GM21528 (cell line): ENCODE measurements around the gene FAM186B.

Source experiments
- ATAC-seq: cut with Tn5 transposase; IDR thresholded peaks from one replicate; pipeline ENCODE4 v1.9.1; 2021; ENCODE audit warnings: mild to moderate bottlenecking, moderate library complexity; ENCODE audit not compliant: unreplicated experiment, low FRiP score

Gene FAM186B

GRCh38 chr12:49577589-49578315 lies 27.7 kb downstream of the FAM186B start:
- ATAC-seq, result no peak

- peak; percentile 21 for ATAC-seq
Observed at GRCh38 chr12:49568442-49569162, 36.8 kb downstream of the FAM186B start.

GRCh38 chr12:49567611-49568441 lies 37.6 kb downstream of the FAM186B start, which contains the start of gene MCRS1:
Gene MCRS1 (minus strand): TSS chr12:49568142. CDS start chr12:49566731, 1,411 bp downstream.
- ATAC-seq, result peak; percentile 80

GRCh38 chr12:49567302-49567610 lies 38.2 kb downstream of the FAM186B start:
- peak; percentile 8 for ATAC-seq

- no peak for ATAC-seq
Observed at GRCh38 chr12:49566361-49566760, 39.1 kb downstream of the FAM186B start.

GRCh38 chr12:49565406-49566265 lies 39.8 kb downstream of the FAM186B start:
- no peak for ATAC-seq

- ATAC-seq, result no peak
Observed at GRCh38 chr12:49564686-49565405, 40.6 kb downstream of the FAM186B start.

GRCh38 chr12:49563951-49564685 lies 41.3 kb downstream of the FAM186B start:
- no peak for ATAC-seq

- ATAC-seq, result no peak
Observed at GRCh38 chr12:49562831-49563230, 42.6 kb downstream of the FAM186B start.

GRCh38 chr12:49562233-49562632 lies 43.2 kb downstream of the FAM186B start:
- no peak for ATAC-seq

- ATAC-seq, result no peak
Observed at GRCh38 chr12:49560695-49561094, 44.7 kb downstream of the FAM186B start.

GRCh38 chr12:49559011-49559675 lies 46.3 kb downstream of the FAM186B start:
- ATAC-seq, result no peak

GRCh38 chr12:49558526-49558925 lies 46.9 kb downstream of the FAM186B start:
- ATAC-seq, result no peak

GRCh38 chr12:49557917-49558215 lies 47.6 kb downstream of the FAM186B start:
- ATAC-seq, result no peak

- ATAC-seq, result no peak
Observed at GRCh38 chr12:49557187-49557916, 48.1 kb downstream of the FAM186B start.

GRCh38 chr12:49556391-49557186 lies 48.9 kb downstream of the FAM186B start:
- no peak for ATAC-seq
